GM21515 (cell line): ENCODE results near the gene PMM2.
A peak's percentile ranks its signal among the peaks of the same experiment; 100 is the strongest.
"Not testable (repeated sequence)": the region's sequence is repeated elsewhere in the genome, so short reads cannot be mapped to it uniquely, and the experiment has no call there.

Experiments
- ATAC-seq: cut with Tn5 transposase; IDR thresholded peaks from one replicate; pipeline ENCODE4 v1.9.1; 2021; ENCODE audit not compliant: unreplicated experiment

The PMM2 gene

DNA sequence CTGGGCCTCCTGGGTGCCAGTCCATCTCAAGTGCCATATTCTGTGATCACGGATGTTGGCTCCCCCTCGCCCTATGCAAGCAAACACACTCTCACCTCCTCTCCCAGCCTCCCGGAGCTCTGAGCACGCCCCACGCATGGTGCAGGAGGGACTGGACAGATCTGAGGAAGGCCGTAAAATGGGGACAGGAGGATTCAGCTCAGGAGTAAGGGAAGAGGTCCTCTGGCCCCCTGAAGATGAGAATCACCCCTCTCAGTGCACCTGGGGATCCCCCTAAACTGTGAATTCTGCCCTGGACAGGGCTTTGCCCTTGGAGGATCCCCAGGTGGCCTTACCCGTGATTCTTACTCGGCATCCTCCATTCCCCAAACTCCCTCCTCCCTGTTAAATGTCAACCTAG, 15.8 kb upstream of the PMM2 start:
- no peak for ATAC-seq

DNA sequence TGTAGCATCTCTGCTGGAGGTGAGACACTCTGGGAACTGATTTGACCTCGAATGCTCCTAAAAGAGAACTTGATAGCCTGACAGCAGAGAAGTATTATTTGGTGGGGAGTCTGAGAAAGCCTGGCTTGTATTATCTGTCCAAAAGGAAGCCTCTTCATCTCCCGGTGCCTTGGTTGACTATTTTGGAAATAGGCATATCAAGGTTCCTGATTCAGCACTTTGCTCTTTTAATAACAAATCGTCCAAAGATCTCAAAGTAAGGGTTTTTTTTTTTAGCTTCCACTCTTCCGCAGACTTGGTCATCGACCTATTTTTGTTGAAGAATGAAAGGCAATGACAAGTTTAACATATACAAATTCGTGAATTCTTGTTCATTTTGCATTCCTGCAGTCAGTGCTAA, 15.0 kb upstream of the PMM2 start:
- no peak for ATAC-seq

DNA sequence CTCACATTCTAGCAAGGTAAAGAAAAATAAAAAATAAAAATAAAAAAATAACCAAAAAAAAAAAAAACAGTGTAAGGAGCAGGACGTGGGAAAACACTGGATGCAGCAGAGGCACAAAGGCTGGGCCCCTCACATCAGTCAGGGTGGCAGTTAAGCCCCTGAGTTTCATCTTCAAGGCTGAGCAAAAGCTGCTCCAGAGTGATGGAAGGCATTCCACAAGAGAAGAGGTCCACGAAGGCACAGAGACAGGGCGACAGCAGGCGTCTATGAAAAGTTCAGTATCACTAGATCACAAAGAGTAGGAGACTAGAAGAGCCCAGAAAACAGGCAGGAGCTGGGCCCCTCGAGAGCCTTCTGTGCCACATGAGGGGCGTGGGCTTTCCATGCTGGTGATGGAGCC, 12.2 kb upstream of the PMM2 start:
- ATAC-seq = no peak

DNA sequence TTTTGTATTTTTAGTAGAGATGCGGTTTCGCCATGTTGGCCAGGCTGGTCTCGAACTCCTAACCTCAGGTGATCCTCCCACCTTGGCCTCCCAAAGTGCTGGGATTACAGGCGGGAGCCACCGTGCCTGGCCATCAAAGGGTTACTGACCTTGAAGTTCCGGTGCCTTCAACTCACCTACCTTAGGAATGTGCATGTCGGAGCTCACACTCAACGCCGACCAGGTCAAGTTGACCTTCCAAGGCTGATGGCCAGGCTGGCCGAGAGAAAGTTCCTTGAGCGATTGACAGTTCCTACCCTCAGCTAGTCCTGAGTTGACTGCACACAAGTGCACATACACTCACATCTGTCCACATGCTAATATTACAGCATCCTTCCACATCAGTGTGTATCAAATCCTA, 11.3 kb upstream of the PMM2 start:
- not testable (repeated sequence) for ATAC-seq

- ATAC-seq = no peak
These were observed 9.0 kb upstream of the PMM2 start for GRCh38 chr16:8788578-8789172.

GRCh38 chr16:8795091-8795490, 2.5 kb upstream of the PMM2 start:
- no peak for ATAC-seq

- ATAC-seq = no peak
These were observed 1.8 kb upstream of the PMM2 start for GRCh38 chr16:8795818-8796217.

- no peak for ATAC-seq
These were observed 923 bp upstream of the PMM2 start for GRCh38 chr16:8796469-8797363.

- peak; percentile 0 for ATAC-seq
These were observed 512 bp downstream of the PMM2 start for GRCh38 chr16:8798174-8798527.

DNA sequence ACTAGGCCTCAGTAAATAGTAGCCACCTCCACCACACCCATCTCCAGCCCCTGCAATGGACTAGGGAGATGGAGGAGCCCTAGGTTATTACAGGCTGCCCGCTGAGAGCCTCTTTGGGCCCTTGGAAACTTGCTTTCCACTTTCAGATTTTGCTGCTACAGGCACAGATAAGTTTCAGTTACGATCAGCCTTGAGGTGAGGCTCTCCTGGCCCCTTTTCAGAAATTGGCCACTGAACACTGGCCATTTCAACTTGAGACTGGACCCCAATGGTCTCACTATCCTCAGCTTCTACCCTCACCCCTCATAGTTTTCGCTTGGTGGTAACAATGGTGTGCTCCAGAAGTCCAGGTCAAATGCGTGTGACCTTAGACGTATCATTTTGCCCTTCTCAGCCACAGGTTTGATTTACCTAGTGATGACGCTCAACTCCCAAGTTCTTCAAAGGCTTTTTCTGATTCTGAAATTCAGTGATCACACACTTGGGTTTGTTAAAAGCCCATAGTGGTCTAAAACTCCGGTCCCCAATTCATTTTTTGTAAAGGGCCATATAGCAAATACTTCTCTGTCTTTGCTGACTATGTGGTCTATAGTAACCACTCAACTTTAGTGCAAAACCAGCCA, 1.0 kb downstream of the PMM2 start:
- ATAC-seq = no peak

GRCh38 chr16:8801701-8802100, 4.1 kb downstream of the PMM2 start:
- ATAC-seq = no peak

GRCh38 chr16:8803733-8804132, 6.1 kb downstream of the PMM2 start:
- ATAC-seq = not testable (repeated sequence)

DNA sequence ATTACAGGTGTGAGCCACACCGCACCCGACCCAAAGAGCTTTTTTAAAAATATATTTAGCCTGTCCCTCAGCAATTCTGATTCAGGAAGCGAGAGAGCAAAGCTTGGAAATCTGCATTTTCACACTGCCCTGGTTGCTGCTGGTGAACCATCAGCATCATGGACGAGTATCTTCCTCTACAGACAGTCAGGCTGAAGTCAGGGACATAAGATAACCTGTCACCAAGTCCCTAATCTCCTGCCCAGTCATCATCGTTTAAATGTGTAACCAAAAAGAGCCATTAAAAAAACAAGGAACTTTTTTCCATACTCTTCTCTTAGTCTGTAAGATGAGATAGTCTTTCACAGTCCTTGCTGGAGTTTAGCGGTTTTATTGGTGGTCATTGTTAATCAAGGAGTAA, 6.7 kb downstream of the PMM2 start:
- ATAC-seq = no peak

GRCh38 chr16:8806272-8806983, 8.8 kb downstream of the PMM2 start:
- no peak for ATAC-seq

- ATAC-seq = no peak
These were observed 9.6 kb downstream of the PMM2 start for GRCh38 chr16:8807189-8807588.

DNA sequence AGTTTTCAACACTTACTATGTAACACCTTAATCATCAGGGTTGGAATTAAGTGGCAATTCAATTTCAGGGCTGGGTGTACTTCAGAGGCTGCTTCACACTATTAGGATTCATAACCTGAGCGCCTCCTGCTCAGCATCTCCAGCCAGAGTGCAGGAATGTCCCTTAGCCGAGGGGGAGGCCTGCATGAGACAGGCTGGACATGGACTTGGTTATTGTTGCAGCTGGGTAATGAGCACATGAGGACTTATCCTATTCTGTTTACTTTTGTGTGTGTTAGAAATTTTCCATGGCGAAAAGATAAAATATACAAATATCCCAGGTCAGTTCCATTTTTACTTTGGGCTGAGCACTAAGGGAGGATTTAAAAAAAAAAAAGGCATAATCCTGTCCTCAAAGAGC, 10.4 kb downstream of the PMM2 start:
- no peak for ATAC-seq

DNA sequence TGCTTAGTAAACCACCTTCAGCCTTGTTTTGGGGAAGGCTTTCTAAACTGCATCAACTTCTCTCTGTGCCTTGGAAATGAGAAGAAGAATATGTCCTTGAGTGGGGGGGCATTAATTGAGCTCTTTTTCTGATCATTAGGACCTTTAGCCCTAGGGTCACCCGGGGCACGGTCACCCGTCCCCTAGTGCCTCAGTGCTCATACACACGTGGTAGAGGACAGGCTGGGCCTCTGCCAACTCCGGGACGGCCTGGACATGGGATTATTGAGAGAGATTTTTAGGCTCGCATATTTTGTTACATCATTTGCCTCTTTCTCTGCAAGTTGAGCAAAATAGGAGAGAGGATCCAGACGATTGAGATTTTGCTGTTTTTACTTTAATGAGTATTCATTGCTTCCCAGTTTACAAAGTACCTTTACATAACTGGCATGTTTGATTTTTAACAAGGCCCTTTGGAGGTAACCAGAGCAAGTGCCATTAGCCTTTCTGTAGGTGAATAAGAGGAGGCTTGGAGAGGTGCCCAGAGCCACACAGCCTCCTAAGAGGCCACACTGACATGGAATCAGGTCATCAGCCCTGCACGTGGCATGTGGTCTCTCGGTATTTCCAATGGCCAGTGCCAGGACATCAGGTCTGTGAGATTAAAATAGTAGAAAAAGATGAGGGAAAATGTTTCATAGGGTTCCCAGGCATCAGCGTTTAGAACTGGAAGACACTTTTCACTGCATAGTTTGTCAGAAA, 11.1 kb downstream of the PMM2 start:
- no peak for ATAC-seq

DNA sequence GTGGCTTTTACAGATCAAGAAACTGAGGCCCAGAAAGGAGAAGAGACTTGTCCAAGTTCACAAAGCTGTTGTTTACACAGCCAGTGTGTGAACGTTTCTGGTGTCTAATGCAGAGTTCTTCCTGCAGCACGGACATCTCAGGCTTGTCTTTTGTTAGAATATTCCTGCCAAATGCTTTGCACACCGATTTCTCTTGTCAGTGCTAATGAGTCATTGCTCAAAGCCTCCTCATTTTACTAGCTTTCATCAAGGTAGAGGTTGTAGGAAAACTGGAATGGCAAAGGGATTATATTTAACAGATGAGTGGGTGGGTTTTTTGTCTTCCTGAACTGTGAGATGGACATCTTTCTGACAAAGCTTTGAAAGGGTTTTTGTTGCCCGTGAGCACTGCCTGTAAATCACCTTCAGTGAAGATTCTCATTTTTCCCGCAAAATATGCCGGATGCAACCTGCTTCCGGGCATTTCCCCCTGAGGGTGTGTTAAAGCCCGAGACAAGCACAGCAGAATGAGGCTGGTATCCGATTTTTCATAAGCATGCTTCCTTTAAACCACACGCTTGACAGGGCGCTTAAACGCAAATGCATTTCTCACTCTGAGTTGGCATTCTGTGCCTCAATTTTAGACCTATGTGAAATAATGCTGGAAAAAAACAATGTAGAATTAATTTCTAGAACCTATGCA, 14.7 kb downstream of the PMM2 start:
- no peak for ATAC-seq

DNA sequence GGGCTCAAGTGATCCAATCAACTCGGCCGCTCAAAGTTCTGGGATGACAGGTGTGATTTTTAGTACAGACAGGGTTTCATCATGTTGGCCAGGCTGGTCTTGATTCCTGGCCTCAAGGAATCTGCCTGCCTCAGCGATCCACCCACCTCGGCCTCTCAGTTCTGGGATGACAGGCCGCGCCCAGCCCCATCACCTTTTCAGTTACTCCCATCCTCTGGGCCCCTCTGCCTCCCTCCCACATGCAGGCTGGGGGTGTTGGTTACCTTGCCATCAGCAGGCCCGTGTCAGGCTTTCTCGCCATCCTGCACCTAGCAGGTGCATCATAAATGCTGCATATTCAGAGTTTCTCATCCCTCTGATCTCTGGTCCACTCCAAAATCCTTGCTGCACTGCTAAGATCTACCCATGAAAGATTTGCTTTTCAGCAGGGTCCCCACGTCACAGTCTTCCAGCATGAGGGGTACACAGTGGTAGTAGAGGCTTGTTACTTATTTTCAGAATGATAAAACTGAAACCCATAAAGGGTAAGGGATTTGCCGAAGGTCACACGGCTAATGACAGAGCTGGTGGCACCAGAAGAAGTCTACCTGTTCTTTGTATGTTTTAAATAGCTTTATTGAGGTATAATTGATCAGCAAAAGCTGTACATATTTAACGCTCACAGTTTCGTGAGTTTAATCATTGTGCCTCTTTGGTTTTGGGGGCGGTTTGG, 16.6 kb downstream of the PMM2 start:
- no peak for ATAC-seq
